ENCODE data around the gene GSG1L.

DNA sequence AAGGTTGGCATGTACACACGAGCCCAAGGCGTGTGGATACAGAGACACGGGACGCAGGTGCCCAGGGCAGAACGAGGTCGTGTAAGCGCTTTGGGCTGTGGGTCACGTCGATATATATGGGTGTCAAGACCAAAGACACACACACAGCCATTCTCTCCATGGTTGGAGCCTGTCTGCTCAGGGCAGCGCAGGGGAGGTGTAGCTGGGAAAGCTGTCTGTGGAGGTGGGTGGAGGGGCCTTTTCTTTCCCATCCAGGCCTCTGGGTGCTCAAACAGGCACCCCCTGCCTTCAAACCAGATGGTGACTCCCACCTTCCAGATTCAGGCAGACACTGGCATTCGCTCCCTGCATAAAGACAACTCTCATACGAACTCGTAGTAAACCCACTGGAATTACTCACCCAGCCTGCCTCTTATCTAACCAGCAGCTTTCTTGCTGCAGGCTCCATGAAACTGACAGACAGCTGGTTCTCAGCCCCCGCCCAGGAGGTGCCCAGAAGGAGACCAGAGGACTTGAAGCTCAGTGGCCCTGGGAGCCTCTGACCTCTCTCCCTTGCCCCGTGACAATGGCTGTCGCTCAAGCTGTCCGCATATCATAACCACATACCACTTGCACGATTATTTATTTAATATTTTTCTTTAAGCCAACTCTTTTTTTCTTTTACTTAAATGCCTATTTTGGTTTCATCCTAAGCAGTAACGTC, 276.4 kb downstream of the GSG1L start:
- no peak for TF ChIP-seq POLR2A (IDR thresholded peaks at IDR 0.05; ENCODE audit: low read depth, low read length)
- TF ChIP-seq POLR2AphosphoS5 (IDR thresholded peaks at IDR 0.05; ENCODE audit: low read depth, low read length), result no peak
- TF ChIP-seq TAF1 (IDR thresholded peaks at IDR 0.05; ENCODE audit: low read depth, low read length), result no peak
- no peak for TF ChIP-seq POU2F2 (IDR thresholded peaks at IDR 0.05; ENCODE audit: low read depth, low read length)
- no peak for TF ChIP-seq SPI1 (IDR thresholded peaks at IDR 0.05; ENCODE audit: low read depth, low read length)
- no peak for TF ChIP-seq PAX5 (IDR thresholded peaks at IDR 0.05; ENCODE audit: insufficient read depth, low read length, severe bottlenecking)
